Stimulated activated CD4-positive, alpha-beta T cell treated with anti-CD3 and anti-CD28 coated beads, Interleukin-2, amount 100 ng/mL, for 4 hours (primary cell): ENCODE data around the gene TNFSF18.

Experiments used
- DNase-seq: peaks from one replicate; pipeline ENCODE4 v3.0.0-alpha.2; 2020; ENCODE audit warnings: low read depth

The TNFSF18 gene

DNA sequence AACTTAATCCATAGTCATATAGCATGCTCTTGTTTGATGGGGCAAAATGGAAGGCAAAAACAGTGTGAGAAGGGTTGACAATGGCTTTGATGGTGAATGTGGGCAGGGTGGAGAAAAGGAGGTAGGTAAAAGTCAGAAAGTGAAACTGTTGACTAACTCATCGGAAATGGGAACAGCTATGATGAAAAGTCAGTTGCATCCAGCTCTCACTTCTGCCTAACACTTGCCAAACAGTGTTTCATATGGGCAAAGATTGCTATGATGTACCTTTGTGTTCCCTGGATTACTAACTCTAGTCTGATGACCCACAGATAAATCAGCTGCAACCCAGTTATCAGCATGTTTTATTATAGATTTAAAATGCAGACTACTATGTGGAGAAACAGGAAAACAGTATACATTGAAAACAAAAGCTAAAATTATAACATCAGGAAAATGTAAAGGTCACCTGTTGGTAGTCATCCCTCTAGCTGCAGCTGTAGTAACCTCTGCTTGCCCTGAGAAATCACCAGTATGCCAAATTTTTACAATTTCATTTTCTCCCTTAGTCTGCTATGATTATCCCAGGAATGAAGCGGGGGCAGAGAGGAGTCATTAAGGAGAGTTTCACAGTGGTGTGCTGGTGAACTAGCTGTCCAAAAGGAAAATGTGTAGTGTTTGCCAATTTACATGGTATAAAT lies 11.7 kb downstream of the TNFSF18 start:
- no peak for DNase-seq

DNA sequence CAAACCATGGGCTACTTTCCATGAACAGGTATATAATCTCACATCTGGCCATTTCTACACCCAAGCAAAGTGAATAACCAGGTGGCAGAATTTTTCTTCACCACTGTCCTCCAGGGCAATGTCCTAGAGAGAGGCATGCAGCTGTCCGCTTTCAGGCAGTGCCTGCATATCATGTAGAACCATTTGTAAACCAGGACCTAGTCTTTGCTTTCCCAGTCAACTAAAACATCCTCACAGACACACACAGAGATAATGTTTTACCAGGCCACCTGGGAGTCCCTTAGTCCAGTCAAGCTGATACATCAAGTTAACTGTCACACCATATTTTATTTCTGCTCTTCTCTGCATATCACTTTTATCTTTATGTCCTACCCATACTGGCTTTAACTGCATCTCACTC lies 26.2 kb downstream of the TNFSF18 start:
- DNase-seq = no peak

DNA sequence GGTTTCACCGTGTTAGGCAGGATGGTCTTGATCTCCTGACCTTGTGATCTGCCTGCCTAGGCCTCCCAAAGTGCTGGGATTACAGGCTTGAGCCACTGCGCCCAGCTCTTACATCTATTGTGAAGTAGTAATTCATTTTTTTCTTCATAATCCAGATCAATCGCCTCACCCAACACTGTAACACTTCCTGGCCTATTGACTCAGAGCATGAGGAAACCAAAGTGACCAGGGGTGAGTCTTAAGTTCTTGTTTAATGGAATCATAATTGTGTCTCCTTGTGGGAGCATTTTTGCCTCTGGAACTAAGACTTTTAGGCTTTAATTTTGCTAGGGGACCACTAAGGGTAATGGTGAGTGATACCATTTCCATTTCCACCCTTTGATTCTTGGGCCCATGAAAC lies 27.4 kb downstream of the TNFSF18 start:
- DNase-seq = no peak

DNA sequence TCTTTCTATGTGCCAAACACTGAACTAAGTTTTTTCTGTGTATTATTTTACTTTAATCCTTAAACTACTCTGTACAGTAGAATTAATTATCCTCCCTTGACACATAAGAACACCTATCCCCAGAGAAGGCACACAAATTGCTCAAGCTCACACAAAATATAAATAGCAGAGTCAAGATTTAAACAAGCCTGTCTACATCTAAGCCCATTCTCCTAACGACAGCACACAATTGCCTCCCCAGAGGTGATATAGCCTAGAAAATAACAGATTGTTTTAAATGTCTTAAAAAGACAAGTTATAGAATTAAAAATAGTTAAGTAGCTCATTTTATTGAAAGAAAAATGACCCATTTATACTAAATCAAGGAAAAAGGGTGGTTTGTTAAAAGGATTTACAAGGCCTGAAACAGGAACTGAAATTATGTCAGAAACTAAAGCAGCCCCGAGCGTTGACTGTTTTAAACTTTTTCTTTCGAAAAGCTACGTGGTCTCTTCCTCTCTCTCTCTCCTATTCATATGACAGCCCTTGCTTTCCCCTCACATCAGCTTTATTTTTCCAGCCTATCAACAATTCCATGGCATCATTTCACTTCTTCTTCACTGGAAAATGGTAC lies 30.5 kb downstream of the TNFSF18 start:
- DNase-seq = no peak

DNA sequence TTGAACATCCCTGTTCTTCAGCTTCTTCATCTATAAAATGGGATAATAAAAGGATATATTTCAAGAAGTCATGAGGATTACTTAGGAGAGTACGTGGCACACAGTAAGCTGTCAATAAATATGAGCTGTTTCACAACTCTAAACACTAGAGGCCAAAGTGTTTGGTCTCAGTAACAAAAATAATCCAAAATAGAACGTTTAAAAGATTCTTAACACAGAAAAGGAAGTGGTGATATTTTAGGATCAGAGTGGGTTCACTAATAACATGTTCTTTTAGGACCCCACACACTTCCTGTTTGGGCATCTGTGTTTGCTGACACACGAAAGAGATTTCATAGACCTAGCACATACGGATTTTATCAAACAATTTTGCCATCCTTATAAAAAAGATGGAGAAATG lies 32.9 kb downstream of the TNFSF18 start:
- no peak for DNase-seq

DNA sequence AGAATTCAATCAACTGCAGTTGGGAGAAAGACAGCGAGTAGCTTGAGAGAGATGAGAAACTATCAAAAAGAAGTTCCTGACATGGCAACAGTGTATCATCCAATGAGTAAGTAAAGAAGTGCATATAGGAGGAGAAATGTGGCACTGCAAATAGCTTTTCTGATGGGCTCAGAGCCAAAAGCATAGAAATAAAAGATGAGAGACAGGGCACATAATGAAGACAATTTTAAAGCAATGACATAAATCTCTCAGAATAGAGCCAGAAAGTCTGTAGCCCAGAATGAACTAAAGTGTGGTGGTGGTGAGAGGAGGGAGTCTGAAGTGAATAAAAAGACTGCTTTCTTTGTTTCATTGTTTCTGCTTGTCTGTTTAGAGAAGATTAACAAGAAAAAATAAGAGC lies 34.3 kb downstream of the TNFSF18 start:
- DNase-seq = no peak

GRCh38 chr1:173015629-173016028 lies 35.1 kb downstream of the TNFSF18 start:
- DNase-seq = no peak

DNA sequence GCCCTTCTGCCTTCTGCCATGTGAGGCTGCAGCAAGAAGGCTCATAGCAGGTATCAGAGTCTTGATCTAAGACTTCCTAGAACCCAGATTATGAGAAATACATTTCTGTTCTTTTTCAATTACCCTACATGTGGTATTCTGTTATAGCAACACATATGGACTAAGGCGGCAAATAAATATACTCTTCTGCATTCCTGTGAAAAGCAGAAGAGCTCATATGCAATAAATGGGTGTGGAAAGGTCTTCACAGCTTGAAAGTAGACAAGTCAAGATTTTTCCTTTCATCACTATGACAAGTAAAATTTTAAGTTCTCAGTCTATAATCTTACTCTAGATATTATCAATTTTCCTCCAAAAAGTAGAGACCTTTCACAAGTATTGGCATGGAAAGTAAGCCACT lies 36.6 kb downstream of the TNFSF18 start:
- DNase-seq = no peak

DNA sequence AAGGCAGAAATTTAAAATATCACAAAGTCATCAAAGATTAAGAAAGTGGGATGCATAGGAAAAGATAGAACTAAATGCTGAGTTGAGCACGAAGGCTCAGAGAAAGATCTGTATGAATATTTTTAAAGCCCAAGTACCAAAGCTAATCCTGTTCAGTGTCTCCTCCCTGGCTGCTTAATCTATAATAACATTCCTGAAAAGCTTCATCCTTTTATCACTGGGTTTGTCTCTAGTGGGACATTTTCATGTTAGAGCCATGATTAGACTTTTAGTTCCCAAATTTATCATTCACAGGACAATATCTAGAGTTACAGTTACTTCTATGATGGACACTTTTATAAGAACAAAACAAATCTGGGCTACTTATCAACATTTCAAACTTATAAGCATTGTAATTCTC lies 38.6 kb downstream of the TNFSF18 start:
- DNase-seq = no peak

DNA sequence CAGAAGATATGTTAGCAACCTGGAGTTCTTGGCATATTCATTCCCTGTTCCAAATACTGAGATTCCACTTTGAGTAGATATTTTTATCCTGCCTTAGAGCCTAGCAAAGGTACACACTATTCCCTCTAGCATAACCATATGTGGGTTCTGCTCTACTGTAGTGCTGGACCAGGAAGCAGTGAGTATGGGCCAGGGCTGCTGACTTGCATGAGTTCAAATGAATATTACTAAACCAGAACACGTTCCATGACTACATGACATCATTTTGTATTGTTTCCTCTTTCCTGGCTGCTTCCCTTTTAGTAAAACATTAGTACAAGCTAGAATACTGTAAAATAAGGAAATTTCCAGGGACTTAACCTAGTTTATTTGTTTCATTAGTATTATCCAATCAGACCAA lies 41.1 kb downstream of the TNFSF18 start:
- DNase-seq = no peak

- no peak for DNase-seq
Measured at GRCh38 chr1:173005196-173005864, 45.4 kb downstream of the TNFSF18 start.

DNA sequence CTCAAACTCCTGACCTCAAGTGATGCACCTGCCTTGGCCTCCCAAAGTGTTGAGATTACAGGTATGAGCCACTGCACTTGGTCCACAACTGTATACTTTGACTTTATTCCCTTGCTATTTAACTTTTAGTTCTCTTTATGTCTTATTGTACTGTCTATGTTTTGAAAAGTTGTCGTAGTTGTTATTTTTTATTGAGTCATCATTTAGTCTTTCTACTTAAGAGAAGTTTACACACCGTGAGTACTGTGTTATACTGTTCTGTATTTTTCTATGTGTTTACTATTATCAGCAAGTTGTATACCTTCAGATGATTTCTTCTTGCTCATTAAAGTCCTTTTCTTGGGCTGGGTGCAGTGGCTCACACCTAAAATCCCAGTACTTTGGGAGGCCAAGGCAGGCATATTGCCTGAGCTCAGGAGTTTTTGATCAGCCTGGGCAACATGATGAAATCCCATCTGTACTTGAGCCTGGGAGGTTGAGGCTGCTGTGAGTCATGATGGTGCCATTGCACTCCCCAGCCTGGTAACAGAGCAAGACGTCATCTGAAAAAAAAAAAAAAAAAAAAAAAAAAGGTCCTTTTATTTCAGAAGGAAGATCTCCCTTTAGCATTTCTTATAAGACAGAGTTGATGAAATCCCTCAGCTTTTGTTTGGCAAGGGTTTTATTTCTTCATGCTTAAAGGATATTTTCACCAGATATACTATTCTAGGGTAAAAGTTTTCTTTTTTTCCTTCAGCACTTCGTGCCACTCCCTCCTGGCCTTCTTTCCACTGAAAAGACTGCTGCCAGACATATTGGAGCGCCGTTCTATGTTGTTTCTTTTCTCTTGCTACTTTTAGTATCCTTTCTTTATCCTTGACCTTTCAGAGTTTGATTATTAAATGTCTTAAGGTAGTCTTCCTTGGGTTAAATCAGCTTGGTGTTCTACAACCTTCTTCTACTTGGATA lies 47.6 kb downstream of the TNFSF18 start:
- DNase-seq = no peak

GRCh38 chr1:172999349-172999748 lies 51.4 kb downstream of the TNFSF18 start:
- DNase-seq = no peak

DNA sequence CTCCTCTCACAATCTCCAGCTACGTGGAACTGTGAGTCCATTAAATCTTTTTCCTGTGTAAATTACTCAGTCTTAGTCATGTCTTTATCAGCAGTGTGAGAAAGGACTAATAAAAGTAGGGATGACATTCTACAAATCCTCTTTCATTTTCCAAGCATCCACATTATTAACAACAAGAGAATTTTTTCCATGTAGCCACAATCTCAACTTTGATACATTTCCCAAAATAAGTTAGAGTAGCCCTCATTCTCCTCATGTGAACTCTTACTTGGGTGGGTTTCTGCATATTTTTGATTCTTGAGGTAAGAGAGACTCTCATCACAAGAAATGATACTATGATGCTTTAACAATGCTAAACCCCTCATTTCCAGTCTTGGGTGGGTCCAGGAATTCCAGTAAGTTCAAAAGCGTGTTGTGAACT lies 52.8 kb downstream of the TNFSF18 start:
- no peak for DNase-seq

DNA sequence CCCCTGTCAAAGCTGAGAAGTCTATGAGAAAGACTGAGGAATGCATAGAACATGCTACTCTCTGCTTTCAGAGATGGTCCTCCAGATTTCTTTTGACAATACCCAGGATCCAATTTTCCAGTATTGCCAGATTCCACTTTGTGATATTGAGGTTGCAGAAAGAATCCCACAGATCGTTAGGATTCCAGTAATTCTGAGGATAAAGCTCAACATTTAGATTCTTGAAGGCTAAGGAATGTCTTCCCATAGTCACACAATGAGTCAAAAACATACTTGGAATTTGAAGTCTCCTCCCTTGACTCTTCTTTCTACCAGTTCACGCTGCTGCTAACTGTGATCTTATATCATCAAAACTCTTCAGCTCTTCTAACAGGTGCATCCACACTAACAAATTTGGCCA lies 57.1 kb downstream of the TNFSF18 start:
- DNase-seq = no peak

DNA sequence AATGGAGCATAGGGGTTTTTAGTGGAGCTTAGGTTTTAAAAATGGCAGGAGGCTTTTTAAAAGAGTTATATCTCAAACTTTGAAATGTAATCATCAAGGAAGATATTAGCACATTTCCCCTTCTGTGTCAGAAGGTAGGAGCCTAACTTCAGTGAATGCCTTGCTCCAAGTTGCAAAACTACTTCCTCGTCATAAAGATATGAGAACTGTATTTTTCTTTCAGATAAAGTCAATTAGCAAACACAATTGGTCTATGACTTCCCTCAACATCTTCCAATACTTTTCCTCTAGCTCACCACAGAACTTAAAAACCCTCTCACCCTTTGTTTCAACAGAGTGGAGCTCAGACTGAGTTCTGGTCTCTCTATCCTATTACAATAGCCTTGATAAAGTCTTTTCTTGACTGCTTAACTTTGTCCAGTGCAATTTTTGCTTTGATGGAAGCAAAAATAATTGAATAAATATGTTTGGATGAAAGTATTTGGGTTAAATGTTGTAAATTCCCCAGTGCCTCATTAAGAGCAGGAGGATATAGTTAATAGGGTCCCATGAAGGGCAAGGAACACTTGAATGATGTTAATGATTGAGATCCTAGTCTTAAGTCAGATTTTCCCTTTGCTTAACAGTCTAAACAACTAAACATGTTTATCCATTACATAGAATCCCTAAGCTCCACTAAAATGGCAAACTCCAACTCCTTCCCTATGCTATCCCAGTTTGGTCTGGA lies 58.9 kb downstream of the TNFSF18 start:
- DNase-seq = no peak

DNA sequence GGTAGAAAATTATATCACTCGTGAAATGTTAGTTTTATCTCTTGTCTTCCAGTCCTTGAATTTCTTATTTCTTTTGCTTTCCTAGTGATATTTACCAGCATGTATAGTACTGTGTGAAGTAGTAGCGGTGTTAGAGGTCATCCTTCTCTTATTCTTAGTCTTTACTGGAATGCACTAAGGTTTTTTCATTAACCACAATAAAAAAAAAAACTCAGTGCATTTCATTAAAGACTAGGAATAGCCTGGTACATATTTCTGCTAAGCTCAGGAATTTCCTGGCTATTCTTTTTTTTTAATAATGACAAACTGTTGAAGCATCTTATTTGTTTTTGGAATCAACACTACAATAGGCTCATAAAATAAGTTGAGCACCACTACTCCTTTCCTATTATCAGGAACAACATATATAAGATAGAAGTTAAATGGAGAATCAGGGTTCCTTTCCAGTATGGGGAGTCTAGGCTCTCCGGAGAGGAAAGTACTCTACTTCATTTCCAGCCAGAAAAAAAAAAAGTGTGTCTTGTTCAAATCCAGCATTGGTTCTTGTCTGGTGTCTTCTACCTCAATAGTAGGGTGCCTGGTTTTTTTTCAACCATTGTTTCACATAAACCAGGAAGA lies 60.0 kb downstream of the TNFSF18 start:
- no peak for DNase-seq
